GM06990 (cell line): ENCODE measurements around the gene BHLHE40.

ENCODE experiments used
- DNase-seq: peaks from one replicate; pipeline ENCODE4 v3.0.0-alpha.2; 2011; ENCODE audit not compliant: insufficient read length; ENCODE audit errors: extremely low read depth
- H3K27me3 ChIP-seq: replicated peaks from 2 replicates; pipeline ENCODE4 v1.6.0; 2011; ENCODE audit warnings: low read length; ENCODE audit not compliant: control insufficient read depth, insufficient read depth
- H3K36me3 ChIP-seq: 2 replicates; pipeline ENCODE4 v1.5.1; 2011; ENCODE audit warnings: low read length; ENCODE audit not compliant: control insufficient read depth, insufficient read depth
- H3K4me3 ChIP-seq: replicated peaks from 2 replicates; pipeline ENCODE4 v1.5.1; 2011; ENCODE audit warnings: low read depth, mild to moderate bottlenecking, control low read depth, low read length
- TF ChIP-seq, protein P1 (sequence below): IDR thresholded peaks from 2 replicates; pipeline ENCODE4 v1.5.1; 2011; ENCODE audit warnings: low read length, control low read depth, mild to moderate bottlenecking, inconsistent platforms; ENCODE audit not compliant: insufficient read depth, poor library complexity, severe bottlenecking

The BHLHE40 gene

DNA sequence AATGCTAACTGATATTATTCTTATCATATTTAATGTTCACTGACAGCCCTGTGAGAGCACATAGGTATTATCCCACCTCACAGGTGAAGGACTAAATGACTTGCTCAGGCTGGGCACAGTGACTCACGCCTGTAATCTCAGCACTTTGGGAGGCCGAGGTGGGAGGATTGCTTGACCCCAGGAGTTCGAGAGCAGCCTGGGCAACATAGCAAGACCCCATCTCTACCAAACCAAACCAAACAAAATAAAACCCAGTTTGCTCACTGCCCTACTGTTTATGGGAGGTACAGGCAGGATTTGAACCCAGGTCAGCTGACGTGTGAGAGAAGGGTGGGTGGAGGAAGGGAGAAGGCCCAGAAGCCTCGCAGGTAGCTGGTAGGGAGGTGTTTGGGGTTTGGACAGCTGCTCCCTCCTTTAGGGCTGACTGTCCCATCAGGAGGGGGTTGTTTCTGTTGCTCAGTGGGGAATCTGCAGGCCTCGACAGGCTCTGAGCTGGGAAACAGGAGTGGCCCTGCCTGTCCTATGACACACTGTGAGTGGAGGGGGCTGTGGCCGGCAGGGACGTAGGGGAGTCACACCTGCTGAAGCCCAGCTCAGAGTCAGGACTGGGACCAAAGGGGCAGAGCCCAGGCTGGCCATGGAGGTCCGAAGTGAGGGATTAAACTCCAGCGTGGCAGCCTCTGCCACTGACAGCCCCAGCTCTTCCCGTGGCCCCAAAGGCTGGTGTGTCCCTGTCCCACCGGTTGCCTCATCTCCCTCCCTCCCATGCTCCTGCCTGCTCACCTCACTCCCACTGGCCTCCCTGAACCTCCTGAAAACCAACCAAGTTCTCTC lies 25.3 kb downstream of the BHLHE40 start:
- Histone ChIP-seq H3K27me3 (no peaks in the 10 kb centered on the region), H3K4me3 (no peak overlapping the region), H3K36me3 (no peaks in the 10 kb centered on the region)
- TF ChIP-seq, protein P1, sequence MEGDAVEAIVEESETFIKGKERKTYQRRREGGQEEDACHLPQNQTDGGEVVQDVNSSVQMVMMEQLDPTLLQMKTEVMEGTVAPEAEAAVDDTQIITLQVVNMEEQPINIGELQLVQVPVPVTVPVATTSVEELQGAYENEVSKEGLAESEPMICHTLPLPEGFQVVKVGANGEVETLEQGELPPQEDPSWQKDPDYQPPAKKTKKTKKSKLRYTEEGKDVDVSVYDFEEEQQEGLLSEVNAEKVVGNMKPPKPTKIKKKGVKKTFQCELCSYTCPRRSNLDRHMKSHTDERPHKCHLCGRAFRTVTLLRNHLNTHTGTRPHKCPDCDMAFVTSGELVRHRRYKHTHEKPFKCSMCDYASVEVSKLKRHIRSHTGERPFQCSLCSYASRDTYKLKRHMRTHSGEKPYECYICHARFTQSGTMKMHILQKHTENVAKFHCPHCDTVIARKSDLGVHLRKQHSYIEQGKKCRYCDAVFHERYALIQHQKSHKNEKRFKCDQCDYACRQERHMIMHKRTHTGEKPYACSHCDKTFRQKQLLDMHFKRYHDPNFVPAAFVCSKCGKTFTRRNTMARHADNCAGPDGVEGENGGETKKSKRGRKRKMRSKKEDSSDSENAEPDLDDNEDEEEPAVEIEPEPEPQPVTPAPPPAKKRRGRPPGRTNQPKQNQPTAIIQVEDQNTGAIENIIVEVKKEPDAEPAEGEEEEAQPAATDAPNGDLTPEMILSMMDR = no peak
- no peak for DNase-seq

DNA sequence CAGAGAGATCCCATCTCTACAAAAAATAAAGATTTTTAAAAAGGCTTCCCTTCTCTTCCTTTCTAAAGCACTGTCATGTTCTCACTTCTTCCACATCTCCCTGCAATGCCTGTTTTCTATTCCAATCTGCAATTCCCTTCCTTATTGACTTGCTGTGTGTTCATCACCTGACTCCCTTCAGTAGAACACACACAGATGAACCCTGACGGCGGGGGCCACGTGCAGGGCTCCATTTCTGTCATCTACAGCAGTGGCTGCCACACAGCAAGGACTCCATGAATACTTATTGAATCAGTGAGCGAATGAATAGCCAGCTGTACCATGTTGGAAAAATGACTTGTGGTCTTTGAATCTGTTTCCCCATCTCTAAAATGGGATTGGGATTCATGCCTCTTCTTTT lies 26.1 kb downstream of the BHLHE40 start:
- H3K4me3 ChIP-seq = no peak overlapping the region
- no peaks in the 10 kb centered on the region for H3K36me3 ChIP-seq
- no peaks in the 10 kb centered on the region for H3K27me3 ChIP-seq
- TF ChIP-seq, protein P1 = no peak
- DNase-seq = no peak

DNA sequence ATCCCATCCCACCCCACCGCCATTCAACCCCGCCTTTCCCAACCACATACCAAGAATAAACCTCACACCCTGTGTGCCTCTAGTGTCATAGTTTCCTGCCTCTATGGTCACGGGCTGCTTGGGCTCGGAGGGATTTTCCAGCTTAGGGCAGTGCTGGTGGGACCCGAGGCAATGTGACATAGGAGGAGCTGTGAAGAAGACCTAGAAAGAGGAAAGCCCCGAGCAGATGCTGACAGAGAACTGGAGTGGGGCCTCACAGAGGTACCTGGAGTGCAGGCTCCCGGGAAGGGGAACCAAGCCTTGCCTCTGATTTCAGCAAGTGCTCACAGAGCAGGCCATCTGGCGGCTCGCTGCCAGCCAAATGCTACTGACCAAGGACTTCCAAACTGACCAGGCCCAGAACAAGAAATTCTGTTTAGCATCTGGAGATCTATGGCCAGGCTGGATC lies 27.5 kb downstream of the BHLHE40 start:
- no peak overlapping the region for H3K4me3 ChIP-seq
- peak; percentile 83 for DNase-seq
- TF ChIP-seq, protein P1 = peak; percentile 12
- no peaks in the 10 kb centered on the region for H3K36me3 ChIP-seq
- no peaks in the 10 kb centered on the region for H3K27me3 ChIP-seq

DNA sequence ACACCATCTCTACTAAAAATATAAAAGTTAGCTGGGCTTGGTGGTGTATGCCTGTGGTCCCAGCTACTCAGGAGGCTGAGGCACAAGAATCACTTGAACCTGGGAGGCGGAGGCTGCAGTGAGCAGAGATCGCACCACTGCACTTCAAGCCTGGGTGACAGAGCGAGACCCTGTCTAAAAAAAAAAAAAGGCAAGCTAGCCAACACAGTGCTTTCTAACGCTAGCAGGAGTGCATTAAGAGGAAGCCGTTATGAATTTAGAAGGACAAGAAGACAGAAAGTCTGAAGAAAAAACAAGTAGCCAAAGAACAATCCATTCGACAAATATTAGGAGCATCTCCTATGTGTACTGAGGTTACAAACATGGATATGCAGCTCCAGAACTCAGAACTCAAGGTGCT lies 28.6 kb downstream of the BHLHE40 start:
- Histone ChIP-seq H3K27me3 (no peaks in the 10 kb centered on the region), H3K4me3 (no peak overlapping the region), H3K36me3 (no peaks in the 10 kb centered on the region)
- peak; percentile 46 for DNase-seq
- TF ChIP-seq, protein P1 = no peak

DNA sequence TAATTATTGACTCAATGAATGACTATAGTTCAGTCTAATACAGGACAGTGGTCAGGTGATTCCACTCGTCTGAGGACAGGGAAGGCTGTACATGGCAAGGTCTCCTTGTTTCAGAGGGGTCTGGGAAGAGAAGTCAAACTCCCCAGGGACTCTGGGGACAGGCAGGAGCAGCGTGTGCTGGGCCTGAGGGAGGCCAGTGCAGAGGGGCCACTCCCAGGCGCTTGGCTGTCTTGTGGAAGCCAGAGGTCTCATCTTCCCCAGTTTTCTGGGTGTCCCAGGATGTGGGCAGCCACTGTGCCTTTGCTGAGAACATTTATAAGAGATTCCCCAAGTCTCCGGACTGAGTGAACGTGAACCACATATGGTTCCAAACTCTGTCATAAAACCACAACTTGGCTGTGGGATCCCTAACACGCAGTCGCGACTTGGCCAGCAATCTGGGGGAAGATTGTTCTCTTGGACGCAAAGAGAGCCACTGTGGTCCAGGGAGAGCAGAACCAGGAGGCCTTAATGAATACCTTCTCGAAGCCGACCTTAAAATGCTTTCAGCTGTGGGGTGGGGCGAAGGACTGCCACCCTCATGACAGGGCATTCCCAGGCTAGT lies 30.4 kb downstream of the BHLHE40 start:
- no peak overlapping the region for H3K4me3 ChIP-seq
- H3K36me3 ChIP-seq = no peaks in the 10 kb centered on the region
- no peaks in the 10 kb centered on the region for H3K27me3 ChIP-seq
- no peak for DNase-seq
- TF ChIP-seq, protein P1 = no peak
